HEK293T (cell line): ENCODE measurements around the gene MARS1.
A peak's percentile ranks its signal among the peaks of the same experiment; 100 is the strongest.
"Not testable (repeated sequence)": the region's sequence is repeated elsewhere in the genome, so short reads cannot be mapped to it uniquely, and the experiment has no call there.

Source experiments
- CTCF ChIA-PET: fragments of 350-600 bp; formaldehyde crosslinking; extraction: SDS; loops from one replicate; lab custom pipeline; 2021; ENCODE audit warnings: antibody characterized with exemption, inconsistent platforms; lab: Yijun Ruan, JAX
- POLR2A ChIA-PET: fragments of 350-600 bp; formaldehyde crosslinking; extraction: SDS; loops from one replicate; lab custom pipeline; 2020; ENCODE audit warnings: antibody characterized with exemption, inconsistent platforms; lab: Yijun Ruan, JAX
- DNase-seq: peaks from one replicate; pipeline ENCODE4 v3.0.0; 2012; ENCODE audit warnings: mixed read lengths; ENCODE audit errors: extremely low spot score
- ARNT ChIP-seq: fragments of 450-650 bp; IDR thresholded peaks from 2 replicates; pipeline ENCODE4 v1.6.1; 2017; ENCODE audit warnings: mild to moderate bottlenecking
- BHLHE40 ChIP-seq: fragments of 450-650 bp; IDR thresholded peaks from 2 replicates; pipeline ENCODE4 v1.6.1; 2016; ENCODE audit warnings: mild to moderate bottlenecking, moderate library complexity, borderline replicate concordance
- CTBP1 ChIP-seq: fragments of 450-650 bp; IDR thresholded peaks from 2 replicates; pipeline ENCODE4 v1.6.1; 2016; ENCODE audit warnings: borderline replicate concordance
- ELF4 ChIP-seq: fragments of 450-650 bp; IDR thresholded peaks from 2 replicates; pipeline ENCODE4 v1.6.1; 2017; ENCODE audit warnings: antibody characterized with exemption
- FOXA1 ChIP-seq: fragments of 450-650 bp; IDR thresholded peaks from 2 replicates; pipeline ENCODE4 v1.6.1; 2016; ENCODE audit warnings: mild to moderate bottlenecking
- FOXK2 ChIP-seq: fragments of 450-650 bp; IDR thresholded peaks from 2 replicates; pipeline ENCODE4 v1.6.1; 2016; ENCODE audit warnings: mild to moderate bottlenecking
- FOXM1 ChIP-seq: fragments of 450-650 bp; IDR thresholded peaks from 2 replicates; pipeline ENCODE4 v1.6.1; 2017; ENCODE audit warnings: mild to moderate bottlenecking, borderline replicate concordance
- HDGF ChIP-seq: fragments of 450-650 bp; IDR thresholded peaks from 2 replicates; pipeline ENCODE4 v1.6.1; 2017; ENCODE audit warnings: antibody characterized with exemption, borderline replicate concordance
- L3MBTL2 ChIP-seq: fragments of 450-650 bp; conservative IDR thresholded peaks from 2 replicates; pipeline ENCODE4 v1.6.1; 2016; ENCODE audit warnings: mild to moderate bottlenecking
- LEF1 ChIP-seq: fragments of 450-650 bp; IDR thresholded peaks from 2 replicates; pipeline ENCODE4 v1.6.1; 2017; ENCODE audit warnings: mild to moderate bottlenecking, borderline replicate concordance
- NFRKB ChIP-seq: fragments of 450-650 bp; IDR thresholded peaks from 2 replicates; pipeline ENCODE4 v1.6.1; 2016; ENCODE audit warnings: mild to moderate bottlenecking, moderate library complexity
- PKNOX1 ChIP-seq: fragments of 450-650 bp; IDR thresholded peaks from 2 replicates; pipeline ENCODE4 v1.6.1; 2016
- SP1 ChIP-seq: fragments of 450-650 bp; IDR thresholded peaks from 2 replicates; pipeline ENCODE4 v1.6.1; 2017
- SUZ12 ChIP-seq: fragments of 450-650 bp; IDR thresholded peaks from 2 replicates; pipeline ENCODE4 v1.6.1; 2016; ENCODE audit warnings: mild to moderate bottlenecking
- TARDBP ChIP-seq: fragments of 450-650 bp; IDR thresholded peaks from 2 replicates; pipeline ENCODE4 v1.6.1; 2016
- ZNF384 ChIP-seq: fragments of 450-650 bp; IDR thresholded peaks from 2 replicates; pipeline ENCODE4 v1.6.1; 2016

Gene MARS1

DNA sequence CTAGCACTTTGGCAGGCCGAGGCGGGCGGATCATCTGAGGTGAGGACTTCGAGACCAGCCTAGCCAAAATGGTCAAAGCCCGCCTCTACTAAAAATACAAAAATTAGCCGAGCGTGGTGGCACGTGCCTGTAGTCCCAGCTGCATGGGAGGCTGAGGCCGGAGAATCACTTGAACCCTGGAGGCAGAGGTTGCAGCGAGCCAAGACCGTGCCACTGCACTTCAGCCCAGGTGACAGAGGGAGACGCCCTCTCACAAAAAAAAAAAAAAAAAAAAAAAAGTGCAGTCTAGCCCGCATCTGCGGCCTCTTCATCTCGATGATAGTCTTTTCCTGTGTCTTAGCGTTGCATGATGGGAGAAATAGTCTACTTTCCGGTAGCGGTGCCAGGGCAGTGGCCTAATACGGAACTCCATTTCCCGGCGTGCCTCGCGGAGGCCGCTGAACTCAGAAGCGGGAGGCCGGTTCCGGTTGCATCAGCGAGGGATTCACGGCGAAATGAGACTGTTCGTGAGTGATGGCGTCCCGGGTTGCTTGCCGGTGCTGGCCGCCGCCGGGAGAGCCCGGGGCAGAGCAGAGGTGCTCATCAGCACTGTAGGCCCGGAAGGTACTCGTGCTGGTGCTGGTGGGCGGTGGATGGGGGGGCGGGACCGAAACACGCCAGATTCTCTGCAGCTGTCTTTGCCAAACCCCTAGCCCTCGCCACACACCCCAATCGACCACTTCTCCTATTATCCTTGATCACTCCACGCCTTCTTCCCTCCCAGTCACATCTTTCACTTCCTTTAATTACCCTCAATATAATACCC is at the start of gene MARS1:
TSS of gene MARS1 (plus strand) at position 472 of the 805 bp plus-strand sequence. CDS start at position 495, 23 bp downstream.
- peak; percentile 88 for DNase-seq
- ChIA-PET POLR2A (interaction anchor here (0.9 to 4.2 kb wide), 5 partner anchors 11 to 36 kb away, joined by 3 to 18 read pairs (median 5); partner anchors contain the start of genes DDIT3 and INHBE), CTCF (interaction anchor here (1.4 kb wide), 1 partner anchor 29 kb away, joined by 3 read pairs; no protein-coding TSS in a partner anchor)
- TF ChIP-seq FOXM1: no peak
- no peak for TF ChIP-seq HDGF
- peak; percentile 99 for TF ChIP-seq ZNF384
- TF ChIP-seq LEF1: no peak
- TF ChIP-seq PKNOX1: peak; percentile 34; the same call in 1 of the 2 replicates
- peak; percentile 51 for TF ChIP-seq ELF4
- TF ChIP-seq L3MBTL2: peak; percentile 87

GRCh38 chr12:57438400-57438799 is 49.5 kb upstream of the MARS1 start:
- no peak for DNase-seq
- POLR2A ChIA-PET: interaction anchor here (2.1 kb wide), 1 partner anchor 15 kb away, joined by 8 read pairs; no protein-coding TSS in a partner anchor
- TF ChIP-seq SP1 (no peak), FOXM1 (no peak), PKNOX1 (no peak), HDGF (no peak), LEF1 (no peak), NFRKB (no peak), FOXA1 (no peak)
- CTCF ChIA-PET: no interaction called here

DNA sequence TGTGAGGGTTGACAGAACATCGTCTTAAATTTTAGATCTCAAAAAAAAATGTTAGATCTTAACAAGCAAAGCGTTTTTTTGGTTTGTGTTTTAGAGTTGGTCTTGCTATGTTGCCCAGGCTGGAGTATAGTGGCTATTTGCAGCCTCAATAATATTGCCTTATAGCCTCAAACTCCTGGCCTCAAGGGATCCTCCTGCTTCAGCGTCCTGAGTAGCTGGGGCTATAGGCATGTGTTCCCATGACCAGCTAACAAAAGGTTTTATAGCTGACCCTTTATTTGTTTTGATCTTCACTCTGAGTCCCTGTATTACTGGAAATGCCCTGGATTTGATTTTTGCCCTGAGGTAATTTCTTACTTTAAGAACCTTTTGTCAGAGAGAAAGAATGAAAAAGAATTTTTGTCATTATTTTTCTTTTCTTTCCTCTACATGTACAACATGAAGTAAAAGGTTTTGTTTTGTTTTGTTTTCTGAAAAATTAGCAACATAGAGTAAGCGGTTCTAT is 48.1 kb upstream of the MARS1 start:
- TF ChIP-seq NFRKB (no peak), CTBP1 (no peak), SUZ12 (no peak), FOXA1 (no peak), PKNOX1 (no peak), ARNT (no peak), ZNF384 (no peak), HDGF (no peak), L3MBTL2 (no peak)
- CTCF ChIA-PET: interaction anchor here (0.7 kb wide), 1 partner anchor 8 kb away, joined by 3 read pairs; no protein-coding TSS in a partner anchor
- POLR2A ChIA-PET: no interaction called here
- no peak for DNase-seq

DNA sequence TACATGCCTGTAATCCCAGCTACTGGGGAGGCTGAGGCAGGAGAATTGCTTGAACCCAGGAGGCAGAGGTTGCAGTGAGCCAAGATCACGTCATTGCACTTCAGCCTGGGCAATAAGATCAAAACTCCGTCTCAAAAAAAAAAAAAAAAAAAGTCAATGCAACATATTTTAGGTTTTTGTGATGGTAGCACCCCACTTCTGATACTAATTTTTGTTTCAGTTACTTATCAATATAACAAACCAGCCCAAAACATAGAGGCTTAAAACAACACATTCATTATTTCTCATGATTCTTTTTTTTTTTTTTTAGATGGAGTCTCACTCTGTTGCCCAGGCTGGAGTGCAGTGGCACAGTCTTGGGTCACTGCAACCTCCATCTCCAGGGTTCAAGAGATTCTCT is 46.5 kb upstream of the MARS1 start:
- POLR2A ChIA-PET, CTCF ChIA-PET: not testable (repeated sequence)

DNA sequence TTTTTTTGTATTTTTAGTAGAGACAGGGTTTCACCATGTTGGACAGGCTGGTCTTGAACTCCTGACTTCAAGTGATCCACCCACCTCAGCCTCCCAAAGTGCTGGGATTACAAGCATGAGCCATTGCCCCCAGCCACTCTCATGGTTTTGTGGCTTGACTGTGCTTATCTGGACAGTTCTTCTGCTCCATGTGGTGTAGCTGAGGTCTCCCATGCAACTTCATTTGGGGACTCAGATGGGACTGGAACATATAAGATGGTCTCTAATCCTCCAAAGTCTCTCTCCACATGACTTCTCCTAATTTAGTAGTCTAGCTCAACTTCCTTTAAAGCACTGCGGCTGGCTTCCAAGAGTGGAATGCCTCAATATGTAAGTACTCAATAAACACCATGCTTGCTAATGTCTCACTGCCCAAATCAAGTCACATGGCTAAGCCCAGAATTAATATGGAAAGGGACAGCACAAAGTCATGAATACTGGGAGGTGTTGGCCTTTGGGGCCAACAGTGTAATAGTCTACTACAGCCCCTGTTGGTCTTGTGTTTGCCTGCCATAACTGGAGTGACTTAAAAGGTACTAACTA is 45.9 kb upstream of the MARS1 start:
- TF ChIP-seq FOXK2 (no peak), PKNOX1 (no peak)
- ChIA-PET POLR2A (no interaction called here), CTCF (no interaction called here)
- no peak for DNase-seq

More for the DNA sequence above, 46.5 kb upstream of the MARS1 start:
- not testable (repeated sequence) for DNase-seq

- DNase-seq, POLR2A ChIA-PET: not testable (repeated sequence)
- CTCF ChIA-PET: interaction anchor here (0.6 to 1.3 kb wide), 4 partner anchors 9 to 332 kb away, joined by 3 to 4 read pairs (median 3); no protein-coding TSS in a partner anchor
Measured at GRCh38 chr12:57444337-57444736, 43.5 kb upstream of the MARS1 start.

- no peak for DNase-seq
- ChIA-PET POLR2A (interaction anchor here (0.7 to 0.8 kb wide), 2 partner anchors 9 to 15 kb away, joined by 3 to 4 read pairs; no protein-coding TSS in a partner anchor), CTCF (interaction anchor here (0.6 to 1.3 kb wide), 4 partner anchors 8 to 332 kb away, joined by 3 to 4 read pairs (median 3); no protein-coding TSS in a partner anchor)
- TF ChIP-seq LEF1 (no peak), ARNT (no peak), SUZ12 (no peak), TARDBP (no peak), SP1 (no peak), ZNF384 (no peak), FOXK2 (no peak), HDGF (no peak), FOXM1 (no peak), L3MBTL2 (no peak), NFRKB (no peak), PKNOX1 (no peak), BHLHE40 (no peak), ELF4 (no peak), CTBP1 (no peak), FOXA1 (no peak)
Measured at GRCh38 chr12:57444744-57445143, 43.1 kb upstream of the MARS1 start.
